DOHH2 (cell line): ENCODE results near the gene BANK1.

ENCODE experiments used
- H3F3A ChIP-seq: fragments of 200-600 bp; sonication (generic), shearing (Covaris generic); 2 replicates; pipeline ENCODE4 v1.6.0; 2016; ENCODE audit warnings: antibody characterized with exemption, mild to moderate bottlenecking; ENCODE audit not compliant: control insufficient read depth, insufficient read depth
- H3K27ac ChIP-seq: fragments of 200-600 bp; sonication (generic); 2 replicates; pipeline ENCODE4 v1.5.1; 2014; ENCODE audit warnings: low read depth, mild to moderate bottlenecking, low read length, moderate library complexity
- H3K27me3 ChIP-seq: fragments of 200-600 bp; sonication (generic); 2 replicates; pipeline ENCODE4 v1.6.1; 2014; ENCODE audit warnings: mild to moderate bottlenecking, low read length, mixed read lengths; ENCODE audit not compliant: control insufficient read depth
- H3K36me3 ChIP-seq: fragments of 200-600 bp; sonication (generic); 2 replicates; pipeline ENCODE4 v1.6.1; 2014; ENCODE audit warnings: mild to moderate bottlenecking, low read length, moderate library complexity, mixed read lengths; ENCODE audit not compliant: control insufficient read depth
- H3K4me1 ChIP-seq: fragments of 200-600 bp; sonication (generic); 2 replicates; pipeline ENCODE4 v1.6.1; 2014; ENCODE audit warnings: mild to moderate bottlenecking, low read length, mixed read lengths; ENCODE audit not compliant: control insufficient read depth
- H3K4me2 ChIP-seq: fragments of 200-600 bp; sonication (generic); 2 replicates; pipeline ENCODE4 v1.6.0; 2014; ENCODE audit warnings: mild to moderate bottlenecking, low read length, moderate library complexity
- H3K4me3 ChIP-seq: fragments of 200-600 bp; sonication (generic); 2 replicates; pipeline ENCODE4 v1.5.1; 2014; ENCODE audit warnings: mild to moderate bottlenecking, low read length, mixed read lengths
- H3K79me2 ChIP-seq: fragments of 200-600 bp; sonication (generic); 2 replicates; pipeline ENCODE4 v1.6.1; 2014; ENCODE audit warnings: mild to moderate bottlenecking, low read length, mixed read lengths; ENCODE audit not compliant: control insufficient read depth
- H3K9me2 ChIP-seq: fragments of 200-600 bp; sonication (generic); replicated peaks from 2 replicates; pipeline ENCODE4 v1.6.1; 2014; ENCODE audit warnings: mild to moderate bottlenecking, low read length, mixed read lengths; ENCODE audit not compliant: control insufficient read depth
- H3K9me3 ChIP-seq: fragments of 200-600 bp; sonication (generic); 2 replicates; pipeline ENCODE4 v1.6.1; 2014; ENCODE audit warnings: antibody characterized with exemption, low read length, mixed read lengths; ENCODE audit not compliant: control insufficient read depth, insufficient read depth
- H4K20me1 ChIP-seq: fragments of 200-600 bp; sonication (generic); 2 replicates; pipeline ENCODE4 v1.6.0; 2014; ENCODE audit warnings: low read depth, mild to moderate bottlenecking, antibody characterized with exemption, low read length, moderate library complexity; ENCODE audit not compliant: control insufficient read depth, insufficient read depth
- EZH2phosphoT487 ChIP-seq: fragments of 200-600 bp; sonication (generic); IDR thresholded peaks from 2 replicates; pipeline ENCODE4 v1.6.1; 2017; ENCODE audit warnings: borderline replicate concordance, mild to moderate bottlenecking, antibody characterized with exemption, low read length, moderate library complexity, mixed read lengths
- TF ChIP-seq, protein P1 (sequence below): fragments of 200-600 bp; sonication (generic); IDR thresholded peaks from one replicate; pipeline ENCODE4 v1.5.1; 2014; ENCODE audit warnings: antibody characterized with exemption, mild to moderate bottlenecking, low read depth, low read length; ENCODE audit not compliant: poor library complexity, severe bottlenecking

The BANK1 gene

DNA sequence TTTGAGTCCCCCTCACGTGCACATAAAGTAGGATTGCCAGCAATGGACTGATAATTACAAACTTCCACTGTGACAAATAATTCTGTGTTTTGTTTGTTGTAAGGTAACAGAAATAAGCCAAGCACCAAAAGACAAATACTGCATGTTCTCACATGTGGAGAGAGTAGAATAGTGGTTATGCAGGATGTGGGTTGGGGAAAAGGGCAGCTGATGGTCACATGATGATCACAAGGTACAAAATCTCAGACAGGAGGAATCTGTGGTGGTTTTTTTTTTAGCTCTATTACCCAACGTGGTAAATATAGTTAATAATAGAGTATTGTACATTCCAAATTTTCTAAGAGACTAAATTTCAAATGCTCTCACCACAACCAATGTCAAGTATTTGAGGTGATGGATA is 182.3 kb downstream of the BANK1 start:
- no peak overlapping the region for H3K27ac ChIP-seq
- no peaks in the 10 kb centered on the region for H3K4me1 ChIP-seq
- H3K9me3 ChIP-seq: no peaks in the 10 kb centered on the region
- no peaks in the 10 kb centered on the region for H3K9me2 ChIP-seq
- no peaks in the 10 kb centered on the region for H3K36me3 ChIP-seq
- H3K79me2 ChIP-seq: no peaks in the 10 kb centered on the region
- no peaks in the 10 kb centered on the region for H3K27me3 ChIP-seq
- H4K20me1 ChIP-seq: no peaks in the 10 kb centered on the region
- no peak overlapping the region for H3K4me2 ChIP-seq
- no peaks in the 10 kb centered on the region for H3F3A ChIP-seq
- TF ChIP-seq, protein P1, sequence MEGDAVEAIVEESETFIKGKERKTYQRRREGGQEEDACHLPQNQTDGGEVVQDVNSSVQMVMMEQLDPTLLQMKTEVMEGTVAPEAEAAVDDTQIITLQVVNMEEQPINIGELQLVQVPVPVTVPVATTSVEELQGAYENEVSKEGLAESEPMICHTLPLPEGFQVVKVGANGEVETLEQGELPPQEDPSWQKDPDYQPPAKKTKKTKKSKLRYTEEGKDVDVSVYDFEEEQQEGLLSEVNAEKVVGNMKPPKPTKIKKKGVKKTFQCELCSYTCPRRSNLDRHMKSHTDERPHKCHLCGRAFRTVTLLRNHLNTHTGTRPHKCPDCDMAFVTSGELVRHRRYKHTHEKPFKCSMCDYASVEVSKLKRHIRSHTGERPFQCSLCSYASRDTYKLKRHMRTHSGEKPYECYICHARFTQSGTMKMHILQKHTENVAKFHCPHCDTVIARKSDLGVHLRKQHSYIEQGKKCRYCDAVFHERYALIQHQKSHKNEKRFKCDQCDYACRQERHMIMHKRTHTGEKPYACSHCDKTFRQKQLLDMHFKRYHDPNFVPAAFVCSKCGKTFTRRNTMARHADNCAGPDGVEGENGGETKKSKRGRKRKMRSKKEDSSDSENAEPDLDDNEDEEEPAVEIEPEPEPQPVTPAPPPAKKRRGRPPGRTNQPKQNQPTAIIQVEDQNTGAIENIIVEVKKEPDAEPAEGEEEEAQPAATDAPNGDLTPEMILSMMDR: no peak
- TF ChIP-seq EZH2phosphoT487: no peak
- H3K4me3 ChIP-seq: no peak overlapping the region

DNA sequence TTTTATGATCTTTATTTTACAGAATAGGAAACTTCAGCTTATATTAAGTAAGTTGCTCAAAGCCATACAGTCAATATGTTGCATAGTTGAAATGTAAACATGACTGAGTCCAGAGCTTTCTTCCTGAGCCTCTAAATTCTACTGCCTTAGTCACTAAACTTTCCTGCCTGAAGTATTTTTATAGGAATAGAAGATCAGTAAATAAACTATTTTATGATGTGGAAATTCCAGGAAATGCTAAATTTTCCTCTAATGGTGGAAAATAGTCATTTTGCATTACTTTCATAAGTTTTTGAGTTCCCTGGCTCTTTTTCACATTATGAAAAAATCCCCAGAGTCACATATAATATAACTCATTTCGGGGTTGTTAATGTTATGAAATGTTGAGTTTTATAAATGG is 182.8 kb downstream of the BANK1 start:
- no peak overlapping the region for H3K27ac ChIP-seq
- no peaks in the 10 kb centered on the region for H3K36me3 ChIP-seq
- H3K4me2 ChIP-seq: no peak overlapping the region
- no peaks in the 10 kb centered on the region for H3K9me3 ChIP-seq
- no peaks in the 10 kb centered on the region for H3K9me2 ChIP-seq
- TF ChIP-seq, protein P1: no peak
- TF ChIP-seq EZH2phosphoT487: no peak
- no peaks in the 10 kb centered on the region for H4K20me1 ChIP-seq
- no peak overlapping the region for H3K4me3 ChIP-seq
- no peaks in the 10 kb centered on the region for H3K79me2 ChIP-seq
- H3F3A ChIP-seq: no peaks in the 10 kb centered on the region
- H3K4me1 ChIP-seq: no peaks in the 10 kb centered on the region
- H3K27me3 ChIP-seq: no peaks in the 10 kb centered on the region

DNA sequence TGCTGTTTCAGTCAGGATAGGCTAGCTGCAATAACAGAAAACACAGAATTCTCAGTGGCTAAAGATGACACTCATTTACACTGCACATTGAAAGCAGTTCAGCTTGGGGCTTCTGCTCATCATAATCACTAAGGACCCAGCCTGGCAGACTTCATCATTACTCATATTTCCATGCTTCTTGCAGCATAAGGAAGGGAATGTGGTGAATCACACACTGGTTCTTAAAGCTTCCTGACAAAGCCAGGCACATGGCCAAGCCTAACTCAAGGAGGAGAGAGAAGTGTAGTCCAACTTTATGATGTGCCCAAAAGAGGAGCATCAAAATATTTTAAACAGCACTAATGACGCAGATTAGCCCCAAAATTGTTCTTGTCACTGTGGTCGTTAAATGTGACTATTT is 186.5 kb downstream of the BANK1 start:
- H3K9me3 ChIP-seq: no peaks in the 10 kb centered on the region
- H3K27me3 ChIP-seq: no peaks in the 10 kb centered on the region
- no peaks in the 10 kb centered on the region for H3K36me3 ChIP-seq
- H3K27ac ChIP-seq: no peak overlapping the region
- H3K4me3 ChIP-seq: no peak overlapping the region
- no peaks in the 10 kb centered on the region for H3K4me1 ChIP-seq
- H3K79me2 ChIP-seq: no peaks in the 10 kb centered on the region
- H3K9me2 ChIP-seq: no peaks in the 10 kb centered on the region
- H3K4me2 ChIP-seq: no peak overlapping the region
- H4K20me1 ChIP-seq: no peaks in the 10 kb centered on the region
- TF ChIP-seq, protein P1: no peak
- TF ChIP-seq EZH2phosphoT487: no peak
- H3F3A ChIP-seq: no peaks in the 10 kb centered on the region

DNA sequence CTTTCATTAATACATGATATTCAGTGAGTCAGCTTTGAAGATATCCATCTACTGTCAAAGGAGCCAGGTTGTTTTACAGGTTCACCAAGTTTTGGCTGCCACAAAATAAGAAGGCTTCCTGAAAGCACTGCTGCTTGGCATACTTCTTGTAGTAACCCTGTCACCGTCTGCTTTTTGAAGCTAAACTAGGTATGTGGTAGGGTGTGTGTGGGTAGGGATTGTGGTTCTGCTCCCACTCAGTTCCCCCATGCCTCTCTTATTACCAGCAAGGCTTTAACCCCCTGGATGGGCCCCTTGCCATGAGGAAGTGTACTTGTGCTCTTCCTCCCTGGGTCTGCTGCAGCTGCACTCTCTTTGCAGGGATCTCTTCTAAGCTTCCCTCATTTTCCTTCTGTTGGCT is 191.2 kb downstream of the BANK1 start:
- H3K27me3 ChIP-seq: no peaks in the 10 kb centered on the region
- H3K27ac ChIP-seq: no peak overlapping the region
- no peak overlapping the region for H3K4me3 ChIP-seq
- H3K9me3 ChIP-seq: no peaks in the 10 kb centered on the region
- no peaks in the 10 kb centered on the region for H3F3A ChIP-seq
- no peak overlapping the region for H3K4me2 ChIP-seq
- no peaks in the 10 kb centered on the region for H3K36me3 ChIP-seq
- no peak for TF ChIP-seq EZH2phosphoT487
- TF ChIP-seq, protein P1: no peak
- H3K79me2 ChIP-seq: no peaks in the 10 kb centered on the region
- H3K4me1 ChIP-seq: no peaks in the 10 kb centered on the region
- no peaks in the 10 kb centered on the region for H4K20me1 ChIP-seq
- H3K9me2 ChIP-seq: no peaks in the 10 kb centered on the region
